DMS 273 (cell line): ENCODE results near the gene HEPHL1.
"Not testable (repeated sequence)": the region's sequence is repeated elsewhere in the genome, so short reads cannot be mapped to it uniquely, and the experiment has no call there.

Experiments
- DNase-seq: peaks from one replicate; lab custom pipeline; 2025; ENCODE audit not compliant: unreplicated experiment; lab: John Stamatoyannopoulos, UW

The HEPHL1 gene

GRCh38 chr11:94145916-94146315 lies 124.8 kb downstream of the HEPHL1 start:
- no peak for DNase-seq

- DNase-seq: no peak
Measured at GRCh38 chr11:94147433-94147845, 126.3 kb downstream of the HEPHL1 start.

- no peak for DNase-seq
Measured at GRCh38 chr11:94148189-94148588, 127.0 kb downstream of the HEPHL1 start.

- DNase-seq: no peak
Measured at GRCh38 chr11:94149431-94150017, 128.4 kb downstream of the HEPHL1 start.

- no peak for DNase-seq
Measured at GRCh38 chr11:94150056-94150455, 128.9 kb downstream of the HEPHL1 start.

- DNase-seq: no peak
Measured at GRCh38 chr11:94150704-94151685, 129.8 kb downstream of the HEPHL1 start.

- DNase-seq: peak; percentile 22
Measured at GRCh38 chr11:94151903-94152677, 130.9 kb downstream of the HEPHL1 start.

GRCh38 chr11:94152678-94153065 lies 131.5 kb downstream of the HEPHL1 start:
- DNase-seq: no peak

- no peak for DNase-seq
Measured at GRCh38 chr11:94153320-94153719, 132.2 kb downstream of the HEPHL1 start.

GRCh38 chr11:94154095-94154856 lies 133.1 kb downstream of the HEPHL1 start:
- DNase-seq: no peak

- DNase-seq: not testable (repeated sequence)
Measured at GRCh38 chr11:94157339-94157738, 136.2 kb downstream of the HEPHL1 start.
